ENCODE measurements around the gene PRKD3.

The PRKD3 gene

DNA sequence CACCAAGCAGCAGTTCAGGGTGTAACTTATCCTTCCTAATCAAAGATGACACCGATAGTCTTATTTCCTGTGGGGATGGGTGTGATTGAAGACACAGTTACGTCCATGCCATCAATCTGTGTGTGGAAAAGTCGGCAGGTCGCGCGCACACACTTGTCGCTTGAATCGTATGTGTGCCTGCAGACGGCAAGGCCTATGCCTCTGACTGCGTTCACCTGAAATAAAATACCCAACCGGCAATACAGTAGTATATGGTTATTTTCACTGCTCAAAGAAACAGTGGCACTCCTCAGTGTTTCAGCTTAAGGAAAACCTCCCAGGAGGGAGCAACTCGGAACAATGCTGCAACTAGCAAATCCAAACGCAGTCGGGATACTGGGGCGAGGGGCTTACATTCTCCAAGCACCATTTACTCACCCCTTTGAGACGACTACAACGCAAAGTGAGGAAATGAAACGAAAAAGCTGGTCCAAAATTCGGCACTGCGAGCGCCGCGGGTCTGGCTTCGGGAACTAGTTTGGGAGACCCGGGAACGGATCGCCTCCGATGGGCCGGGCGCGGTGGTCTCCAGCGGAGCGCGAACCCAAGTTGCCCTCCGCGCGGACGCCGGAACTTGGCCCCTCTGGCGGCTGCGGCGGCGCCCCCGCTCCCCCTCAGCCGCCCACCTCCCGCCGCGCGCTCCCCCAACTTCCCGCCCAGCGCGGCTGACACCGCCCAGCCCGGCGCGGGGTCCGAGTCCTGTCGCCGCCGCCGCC lies 675 bp downstream of the PRKD3 start:
- H3K4me3 ChIP-seq (ENCODE audit: low read depth, low read length), result peak overlapping the region; percentile 60
- TF ChIP-seq CTCF (IDR thresholded peaks at IDR 0.05; ENCODE audit: low read depth, low read length), result no peak

DNA sequence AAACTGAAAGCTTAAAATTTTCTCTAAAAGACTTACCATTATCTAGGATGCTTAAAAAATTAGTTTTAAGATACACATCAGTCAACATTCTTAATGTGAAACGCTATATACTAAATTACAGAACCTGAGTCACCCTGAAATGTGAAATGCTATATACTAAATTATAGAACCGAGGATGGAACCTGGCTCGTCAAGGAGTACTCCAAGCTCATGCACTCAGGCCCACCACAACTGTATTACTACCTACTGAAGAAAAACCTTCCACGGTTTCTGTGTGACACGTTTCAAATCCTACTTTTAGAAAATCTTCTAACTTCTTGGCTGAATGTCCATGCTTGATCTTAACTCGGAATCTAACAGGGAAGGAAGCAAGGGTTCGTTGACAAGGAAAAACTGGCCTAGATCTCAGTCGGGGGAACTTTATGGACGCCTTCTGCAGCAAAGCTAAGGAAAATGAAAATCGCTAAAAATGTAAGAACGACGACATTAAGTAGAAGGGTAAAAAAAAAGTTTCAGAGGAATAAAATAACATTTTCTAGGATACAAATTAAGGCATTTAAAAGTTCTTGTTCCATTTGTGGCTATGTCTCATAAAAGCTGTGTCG lies 1.4 kb downstream of the PRKD3 start:
- peak overlapping the region; percentile 60 for H3K4me3 ChIP-seq (ENCODE audit: low read depth, low read length)
- no peak for TF ChIP-seq CTCF (IDR thresholded peaks at IDR 0.05; ENCODE audit: low read depth, low read length)

DNA sequence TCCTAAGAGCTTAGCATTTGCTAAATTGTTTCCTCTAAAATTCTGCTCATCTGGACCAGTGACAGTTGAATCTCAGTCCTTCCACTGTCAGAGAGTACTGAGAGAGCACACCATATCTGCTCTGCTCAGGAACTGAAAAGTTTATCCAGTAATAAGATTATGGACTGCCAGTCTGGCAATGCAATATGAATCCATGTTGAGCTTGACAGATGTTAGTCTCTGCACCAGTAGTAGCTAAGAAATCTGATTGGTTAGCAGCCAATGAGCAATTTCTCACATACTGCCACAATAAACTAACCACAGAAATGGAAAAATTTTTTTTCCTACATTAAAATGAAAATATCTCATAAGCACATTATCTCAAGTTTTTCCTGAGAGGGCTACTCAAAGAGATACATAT lies 2.3 kb downstream of the PRKD3 start:
- no peak overlapping the region for H3K4me3 ChIP-seq (ENCODE audit: low read depth, low read length)
- TF ChIP-seq CTCF (IDR thresholded peaks at IDR 0.05; ENCODE audit: low read depth, low read length), result no peak

- no peak for TF ChIP-seq CTCF (IDR thresholded peaks at IDR 0.05; ENCODE audit: low read depth, low read length)
- no peak overlapping the region for H3K4me3 ChIP-seq (ENCODE audit: low read depth, low read length)
These were observed 3.5 kb downstream of the PRKD3 start for GRCh38 chr2:37321029-37321682.

- TF ChIP-seq CTCF (IDR thresholded peaks at IDR 0.05; ENCODE audit: low read depth, low read length), result no peak
- no peak overlapping the region for H3K4me3 ChIP-seq (ENCODE audit: low read depth, low read length)
These were observed 4.7 kb downstream of the PRKD3 start for GRCh38 chr2:37319754-37320609.

DNA sequence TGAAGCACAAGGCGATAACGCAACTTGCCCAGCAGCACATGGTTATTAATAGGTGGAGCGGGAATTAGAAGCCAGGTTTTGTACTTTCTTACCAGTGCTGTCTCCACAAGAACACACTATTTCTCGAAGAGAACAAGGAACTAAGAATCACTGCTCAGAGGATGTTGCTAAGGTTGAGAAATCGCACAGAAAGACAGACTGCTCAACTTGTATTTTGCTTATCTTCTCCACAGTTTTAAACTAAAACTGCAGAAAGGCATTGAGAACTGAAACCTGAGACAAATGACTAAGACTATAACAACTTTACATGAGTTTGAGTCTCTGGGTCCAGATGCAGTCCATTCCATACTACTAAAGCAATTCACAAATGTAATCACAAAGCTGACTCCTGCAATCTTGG lies 6.2 kb downstream of the PRKD3 start:
- no peak overlapping the region for H3K4me3 ChIP-seq (ENCODE audit: low read depth, low read length)
- TF ChIP-seq CTCF (IDR thresholded peaks at IDR 0.05; ENCODE audit: low read depth, low read length), result no peak

Measured in WI38 (cell line).